ENCODE data around the gene CTIF. TPM values are rescaled to one million over a fixed set of nuclear protein-coding genes. Genes with fewer than 3 reads are reported as not detected.
A peak's percentile ranks its signal among the peaks of the same experiment; 100 is the strongest.

The CTIF gene
- total RNA-seq, 1 experiment from 2014 or later, result 23.8 TPM

DNA sequence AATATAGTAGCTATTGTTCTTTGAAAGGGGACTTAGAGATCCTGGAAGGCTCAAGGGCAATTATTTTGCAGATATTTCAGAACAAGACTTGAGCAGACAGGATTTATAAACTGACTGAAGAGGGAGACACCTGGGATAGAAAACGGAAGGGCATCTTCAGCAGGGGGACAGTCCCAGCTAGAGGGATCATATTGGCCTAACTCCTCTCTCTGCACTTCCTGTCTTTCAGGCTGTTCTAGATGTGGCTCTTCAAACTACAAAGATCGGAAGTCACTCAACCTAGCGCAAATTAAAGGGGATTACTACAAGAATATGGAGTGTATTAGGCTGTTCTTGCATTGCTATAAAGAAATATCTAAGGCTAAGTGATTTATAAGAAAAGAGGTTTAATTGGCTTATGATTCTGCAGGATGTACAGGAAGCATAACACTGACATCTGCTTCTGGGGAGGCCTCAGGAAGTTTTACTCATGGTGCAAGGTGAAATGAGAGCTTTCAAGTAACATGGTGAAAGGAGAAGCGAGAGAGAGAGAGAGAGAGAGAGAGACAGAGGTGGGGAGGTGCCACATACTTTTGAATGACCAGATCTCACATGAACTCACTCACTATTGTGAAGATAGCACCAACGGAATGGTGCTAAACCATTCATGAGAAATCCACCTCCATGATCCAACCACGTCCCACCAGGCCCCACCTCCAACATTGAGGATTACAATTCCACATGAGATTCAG, 5.3 kb upstream of the CTIF start:
- DNase-seq (ENCODE audit: low spot score), result no peak

DNA sequence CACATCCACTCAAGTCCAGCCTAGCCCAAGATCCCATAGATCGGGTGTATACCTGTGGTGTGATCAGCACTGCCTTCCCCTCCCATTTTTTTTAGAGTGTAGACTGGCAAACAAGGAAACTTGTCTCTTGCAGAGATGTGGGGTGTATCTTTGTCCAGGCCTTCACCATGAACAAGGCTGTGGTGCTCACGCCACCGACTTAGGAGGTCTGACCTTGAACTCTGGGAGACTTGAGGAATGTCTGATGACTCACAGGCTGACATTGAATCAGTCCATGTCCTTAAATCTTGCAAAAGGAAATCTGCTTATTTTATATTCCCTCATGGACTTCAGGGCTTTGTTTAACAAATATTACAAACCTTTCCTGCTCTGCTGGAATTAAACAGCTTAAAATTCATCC, 4.5 kb upstream of the CTIF start:
- peak; percentile 48 for DNase-seq (ENCODE audit: low spot score)

DNA sequence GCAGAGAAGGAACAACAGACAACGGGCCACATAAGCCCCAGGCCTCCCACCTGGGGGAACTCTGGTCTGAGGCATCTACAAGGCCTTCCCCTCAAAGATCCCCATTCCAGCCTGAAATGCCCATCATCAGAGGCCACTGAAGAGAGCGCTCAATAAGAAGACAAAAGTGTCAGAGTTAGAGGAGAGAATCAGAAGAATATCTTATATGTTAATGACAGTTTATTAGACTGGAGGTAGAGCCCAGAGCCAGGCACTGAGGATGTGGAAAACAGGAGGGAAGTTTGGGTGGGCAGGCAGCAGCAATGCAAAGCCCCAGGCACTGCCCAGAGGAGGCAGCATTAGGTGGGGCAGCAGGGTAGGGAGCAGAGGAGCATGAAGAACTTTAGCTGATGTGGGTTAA, 2.9 kb upstream of the CTIF start:
- no peak for DNase-seq (ENCODE audit: low spot score)

DNA sequence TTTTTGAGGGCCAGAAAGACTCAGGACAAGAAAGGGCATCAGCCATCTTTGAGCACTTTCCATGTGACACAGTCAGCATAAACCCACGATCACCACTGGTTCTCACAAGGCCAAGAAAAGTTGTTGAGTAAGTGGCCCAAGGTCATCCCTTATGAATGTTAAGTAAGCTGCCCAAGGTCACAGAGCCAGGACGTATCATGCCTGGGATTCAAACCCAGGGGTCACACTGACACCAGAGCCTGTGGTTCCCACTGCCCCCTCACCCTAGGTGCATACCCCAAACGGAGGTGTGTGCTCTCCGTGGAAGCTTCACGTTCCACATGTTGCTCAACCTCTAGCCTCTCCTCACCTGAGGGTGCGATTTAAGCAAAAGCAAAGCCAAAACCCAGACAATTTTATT, 2.3 kb upstream of the CTIF start:
- no peak for DNase-seq (ENCODE audit: low spot score)

DNA sequence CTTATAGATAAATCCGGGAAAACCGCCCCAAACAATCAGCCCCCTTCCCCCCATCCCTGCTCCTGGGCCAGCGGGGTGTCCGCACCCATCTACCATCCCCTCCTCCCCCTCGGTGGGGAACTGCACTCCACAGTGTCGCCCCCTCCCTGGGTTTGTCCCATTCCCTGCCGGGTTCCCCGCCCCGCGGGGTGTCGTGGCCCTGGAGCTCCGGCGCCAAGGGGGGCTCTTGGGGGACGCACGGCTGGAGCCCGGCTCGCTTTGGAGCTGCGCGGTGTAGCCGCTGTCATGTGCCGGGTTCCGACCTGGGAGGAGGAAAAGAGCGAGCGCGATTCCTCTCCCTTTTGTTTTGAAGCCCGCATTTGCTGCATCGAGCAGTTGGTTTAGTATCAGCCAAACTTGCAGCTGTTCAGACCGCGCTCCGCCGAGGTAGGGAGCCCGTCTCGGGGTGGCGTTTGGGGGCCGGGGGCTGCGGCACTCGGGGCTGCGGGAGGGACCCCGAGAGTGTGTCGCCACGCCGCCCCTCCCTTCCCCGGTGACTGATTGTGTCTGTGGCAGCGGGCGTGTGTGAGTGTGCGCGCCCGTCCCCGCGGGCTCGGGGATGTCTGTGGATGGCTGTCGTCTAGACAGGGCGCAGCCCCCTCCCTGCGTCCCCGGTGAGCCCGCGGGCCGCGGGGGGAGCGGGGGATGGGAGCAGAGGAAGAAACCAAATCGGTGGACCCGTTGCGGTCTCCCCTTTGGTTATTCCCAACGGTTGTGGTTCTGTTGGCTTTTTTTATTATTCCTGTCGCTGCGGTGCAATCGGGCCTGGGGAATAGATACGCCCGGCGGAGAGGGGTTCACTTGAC, 797 bp downstream of the CTIF start:
- DNase-seq (ENCODE audit: low spot score), result no peak

DNA sequence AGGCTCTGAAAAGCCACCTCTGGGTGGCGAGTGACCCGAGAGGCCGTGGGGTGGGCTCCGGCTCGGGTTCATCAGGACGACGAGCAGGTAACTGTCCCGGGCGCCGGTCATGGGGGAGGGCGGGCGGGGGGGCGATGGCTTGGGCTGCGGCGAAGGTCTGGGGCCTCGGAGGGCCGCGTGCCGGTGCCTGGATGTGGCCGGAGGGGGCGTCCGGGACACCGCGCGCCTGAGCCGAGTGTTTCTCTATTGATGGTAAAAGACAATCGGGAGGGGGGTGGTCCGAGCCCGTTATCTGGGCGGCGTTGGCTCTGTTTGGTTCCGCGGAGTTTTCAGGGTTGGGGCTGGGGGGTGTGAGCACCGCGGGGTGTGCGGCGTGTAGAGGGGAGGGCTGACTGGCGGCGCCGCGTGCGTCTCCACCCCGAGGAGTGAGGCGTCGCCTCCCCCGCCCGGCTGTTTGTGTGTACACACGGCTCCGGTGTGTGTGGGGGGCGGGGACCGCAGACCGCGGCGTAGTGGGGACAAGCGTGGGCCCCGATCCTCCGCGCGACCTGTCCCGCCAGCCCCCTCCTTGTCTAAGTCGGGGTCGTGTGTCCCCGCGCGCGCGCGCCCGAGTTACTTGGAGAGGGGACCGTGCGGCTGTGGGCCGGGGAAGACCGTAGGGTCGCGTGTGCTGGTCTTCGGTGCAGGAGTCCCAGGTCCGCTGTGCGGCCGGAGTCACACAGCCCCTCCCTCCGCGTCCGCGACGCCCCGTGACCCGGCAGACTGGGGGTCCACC, 1.6 kb downstream of the CTIF start:
- DNase-seq (ENCODE audit: low spot score), result peak; percentile 23

DNA sequence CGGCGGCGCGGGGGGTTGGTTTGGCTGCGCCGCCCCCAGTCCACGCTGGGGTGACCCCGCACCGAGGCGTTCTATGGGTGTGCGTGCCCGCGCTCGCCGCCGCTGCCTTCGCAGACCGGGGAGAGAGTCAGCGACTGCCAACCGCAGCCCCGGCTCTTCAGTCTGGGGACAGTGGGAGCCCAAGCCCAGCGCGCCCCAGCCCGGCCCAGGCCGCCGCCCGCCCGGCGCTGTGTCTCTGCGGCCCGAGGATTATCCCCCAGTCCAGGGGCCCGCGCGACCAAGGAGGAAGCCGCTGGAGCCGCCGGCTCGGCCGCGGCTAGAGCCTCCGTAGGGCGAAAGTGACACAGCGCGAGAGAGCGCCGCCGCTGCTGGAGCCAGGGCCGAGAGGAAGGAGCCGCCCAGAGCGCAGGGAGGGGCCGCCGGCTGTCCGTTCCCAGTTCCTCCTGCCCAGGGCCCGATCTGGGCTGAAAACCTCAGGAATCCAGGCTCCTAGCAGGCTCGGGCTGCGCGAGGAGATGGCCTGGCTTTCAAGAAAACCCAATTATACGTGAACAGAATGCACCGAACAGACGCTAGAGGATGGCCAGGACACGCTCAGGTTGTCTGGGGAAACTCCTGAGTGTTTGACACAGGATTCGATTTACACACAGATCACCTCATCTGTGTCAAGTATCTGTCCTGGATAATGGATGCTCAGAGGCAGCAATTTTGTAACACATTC, 2.4 kb downstream of the CTIF start:
- peak; percentile 10 for DNase-seq (ENCODE audit: low spot score)

DNA sequence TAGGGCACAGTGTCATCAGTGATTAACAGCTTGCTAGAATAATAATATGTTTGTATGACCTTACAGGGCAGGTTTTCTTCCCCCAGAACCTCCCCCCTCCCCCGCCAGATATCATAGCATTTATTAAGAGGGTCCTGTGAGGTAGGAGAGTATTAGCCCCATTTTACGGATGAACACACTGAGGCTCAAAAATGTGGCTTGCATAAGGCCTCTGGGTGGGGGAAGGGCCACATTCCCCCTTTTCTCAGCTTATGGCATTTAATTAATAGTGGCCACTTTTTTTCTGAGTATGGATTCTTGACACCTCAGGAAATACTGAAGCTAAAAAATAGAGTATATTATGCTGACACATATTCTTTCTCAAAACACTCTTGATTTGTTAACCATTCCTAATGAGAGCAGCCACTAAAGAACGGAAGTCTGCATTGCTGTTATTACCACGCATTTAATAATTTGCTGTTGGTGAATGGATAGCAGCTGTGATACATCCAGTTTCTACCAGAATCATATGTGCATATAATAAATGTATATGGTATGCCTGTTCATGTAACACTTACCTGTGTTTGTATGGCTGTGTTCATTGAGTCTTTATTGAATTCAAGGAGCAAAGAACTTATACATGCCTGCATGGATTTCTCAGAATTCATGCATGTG, 3.0 kb downstream of the CTIF start:
- DNase-seq (ENCODE audit: low spot score), result no peak

DNA sequence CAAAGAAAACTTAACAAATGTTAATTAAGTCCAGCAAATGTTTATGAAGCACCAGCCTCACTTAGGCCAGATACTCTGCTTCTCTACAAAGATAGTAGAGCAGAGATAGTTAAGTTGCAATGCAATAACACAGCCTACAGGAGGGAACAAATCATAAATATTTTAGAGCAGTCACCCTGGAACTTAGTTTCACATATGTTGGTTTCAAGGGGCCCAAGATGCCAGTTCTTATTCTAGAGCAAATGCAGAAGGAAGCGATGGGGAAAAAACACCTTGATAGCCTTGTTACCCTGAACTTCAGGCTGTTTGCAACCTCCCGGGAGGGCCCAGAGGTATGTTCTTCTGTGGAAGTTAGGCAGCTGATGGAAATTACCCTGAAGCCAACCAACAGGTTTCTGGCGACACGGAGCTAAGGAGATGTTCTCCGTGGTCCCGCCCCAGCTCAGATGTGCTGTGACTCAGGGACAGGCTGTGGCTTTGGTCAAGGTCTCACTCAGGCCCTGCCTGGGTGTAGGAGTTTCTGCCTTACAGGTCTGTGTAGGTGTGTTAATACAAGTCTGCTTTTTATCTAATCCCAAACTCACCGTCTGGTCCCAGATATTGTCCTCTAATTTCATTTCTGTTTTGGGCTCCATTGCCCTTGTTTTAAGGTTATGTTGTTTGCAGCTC, 3.8 kb downstream of the CTIF start:
- no peak for DNase-seq (ENCODE audit: low spot score)

DNA sequence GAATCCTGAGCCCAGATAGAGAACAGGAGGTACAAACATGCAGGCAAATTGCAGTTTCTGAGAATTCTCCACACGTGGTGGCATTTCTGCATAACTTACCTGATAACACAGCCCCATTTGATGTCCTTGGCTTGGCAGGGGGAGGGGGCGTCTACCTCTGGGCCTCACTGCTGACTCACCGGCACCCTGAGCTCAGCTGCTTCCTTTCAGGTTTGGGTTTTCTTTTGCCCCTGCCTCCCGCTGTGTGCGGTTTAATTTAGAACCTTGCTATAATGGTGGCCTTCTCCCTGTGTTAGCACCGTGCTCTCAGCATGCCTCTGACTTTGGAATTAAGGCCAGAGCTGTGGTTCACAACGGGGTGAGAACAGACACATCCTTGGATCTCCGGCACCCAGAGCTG, 4.4 kb downstream of the CTIF start:
- peak; percentile 33 for DNase-seq (ENCODE audit: low spot score)

DNA sequence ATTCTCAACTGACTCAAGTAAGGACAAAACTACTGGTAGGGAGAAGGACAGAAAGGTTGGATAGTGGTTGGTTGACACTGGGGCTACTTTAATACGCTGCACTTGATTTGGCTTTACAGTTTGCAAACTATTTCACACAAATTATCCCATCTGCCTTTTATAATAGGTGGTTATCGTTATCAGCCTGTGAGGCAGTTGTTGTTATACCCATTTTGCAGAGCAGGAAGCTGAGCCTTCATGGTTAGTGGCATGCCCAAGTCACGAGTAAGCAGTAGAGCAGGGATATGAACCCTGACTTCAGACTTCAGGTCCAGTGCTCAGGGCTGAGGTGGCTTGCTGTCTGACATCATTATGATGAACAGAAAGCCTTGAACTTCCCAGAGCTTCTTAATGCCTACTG, 5.3 kb downstream of the CTIF start:
- no peak for DNase-seq (ENCODE audit: low spot score)

DNA sequence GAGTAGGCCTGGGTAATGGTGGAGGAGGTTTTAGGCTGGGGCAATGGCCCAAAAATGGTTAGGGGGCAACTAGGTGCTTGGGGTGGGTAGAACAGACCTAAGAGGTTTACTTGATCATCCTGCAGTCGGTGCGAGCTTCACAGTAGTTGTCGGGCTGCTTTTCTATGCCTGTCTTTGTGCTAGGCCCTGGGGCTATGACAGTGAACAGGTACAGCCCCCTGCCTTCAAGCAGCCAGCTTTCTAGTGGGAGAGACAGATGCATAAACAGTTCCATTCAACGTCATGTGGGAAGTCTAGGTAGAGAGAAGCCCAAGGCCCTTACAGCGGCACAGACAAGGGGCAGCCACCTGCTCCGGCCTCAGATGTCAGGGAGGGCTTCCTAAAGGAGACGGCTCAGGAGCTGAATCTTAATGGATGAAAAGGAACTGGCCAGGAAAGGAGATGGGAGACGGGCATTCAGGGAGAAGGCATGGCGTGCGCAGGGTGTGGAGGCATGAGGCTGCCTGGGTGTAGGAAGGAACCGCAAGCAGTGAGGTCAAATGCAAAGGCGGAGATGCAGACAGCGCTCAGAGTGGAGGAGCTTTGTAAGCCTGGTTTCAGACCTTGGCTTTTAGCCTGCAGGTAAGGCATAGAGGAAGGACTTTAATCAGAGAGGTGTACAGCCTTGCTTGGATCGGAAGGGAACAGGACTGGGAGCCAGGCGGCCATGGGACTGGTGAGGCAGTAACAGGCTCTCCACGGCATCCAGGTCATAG, 6.0 kb downstream of the CTIF start:
- no peak for DNase-seq (ENCODE audit: low spot score)

DNA sequence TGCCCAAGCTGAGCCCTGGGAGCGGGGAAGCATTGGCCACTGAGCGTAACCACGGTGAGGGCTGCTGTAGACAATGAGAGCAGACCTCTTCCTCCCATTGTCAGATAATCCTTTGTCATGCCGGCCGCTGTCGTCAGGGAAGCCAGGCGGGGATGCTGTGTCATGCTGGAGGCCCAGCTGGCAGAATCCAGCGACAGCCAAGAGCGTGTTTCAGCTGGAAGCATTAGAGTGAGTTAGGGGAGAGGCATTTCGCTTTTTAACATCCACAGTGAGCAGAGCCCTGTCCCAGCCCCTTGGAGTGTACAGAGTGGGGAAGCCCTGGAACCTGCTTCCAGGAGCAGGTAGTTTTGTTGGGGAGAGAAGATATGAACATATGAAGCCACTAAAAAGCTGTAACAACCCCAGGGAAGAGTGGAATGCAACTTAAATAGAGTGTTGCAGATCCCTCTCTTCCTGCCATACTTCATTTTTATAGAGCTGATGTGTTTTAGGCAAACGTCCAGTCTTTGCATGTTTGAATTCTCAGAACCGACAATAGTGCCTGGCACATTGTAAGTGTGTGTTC, 7.0 kb downstream of the CTIF start:
- peak; percentile 50 for DNase-seq (ENCODE audit: low spot score)

DNA sequence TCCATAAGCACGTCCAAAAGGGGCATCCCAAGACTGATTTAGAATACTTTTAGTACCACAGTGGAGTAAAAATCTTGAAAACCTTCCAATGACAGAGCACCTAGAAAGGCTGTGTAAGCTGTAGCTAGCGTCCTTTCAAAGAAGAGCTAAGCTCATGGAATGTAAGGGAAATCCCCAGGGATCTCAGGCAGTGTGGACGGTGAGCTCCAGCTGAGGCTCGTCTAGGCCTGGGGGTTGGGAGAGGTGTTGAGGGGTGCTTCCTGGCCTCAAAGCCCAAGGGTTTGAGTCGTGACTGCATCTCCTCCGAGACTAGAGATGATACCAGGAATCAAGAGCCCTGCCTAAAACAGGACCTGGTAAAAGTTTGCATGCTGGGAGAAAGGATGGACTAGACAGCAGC, 7.6 kb downstream of the CTIF start:
- peak; percentile 58 for DNase-seq (ENCODE audit: low spot score)

DNA sequence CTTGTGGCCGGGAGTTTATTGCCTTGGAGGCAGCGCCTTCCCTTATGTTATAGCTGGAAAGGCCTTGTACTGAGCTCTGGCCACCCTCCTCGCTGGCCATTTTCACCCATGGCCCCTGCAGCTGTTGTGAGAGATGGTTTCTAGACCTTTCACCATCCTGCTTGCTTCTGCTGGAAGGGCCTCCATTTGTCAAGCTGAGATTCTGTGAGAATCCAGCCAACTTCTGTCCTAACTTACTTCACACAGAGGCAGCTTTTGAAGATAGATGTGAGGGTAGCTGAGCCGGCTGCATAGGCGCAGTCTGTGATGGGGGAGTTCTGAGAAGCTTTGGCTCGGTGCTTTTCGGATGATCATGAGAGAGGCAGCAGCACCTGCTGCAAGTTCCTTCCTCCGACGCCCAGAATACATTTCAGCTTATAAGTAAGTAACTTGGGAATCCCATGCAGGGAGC, 8.7 kb downstream of the CTIF start:
- no peak for DNase-seq (ENCODE audit: low spot score)

DNA sequence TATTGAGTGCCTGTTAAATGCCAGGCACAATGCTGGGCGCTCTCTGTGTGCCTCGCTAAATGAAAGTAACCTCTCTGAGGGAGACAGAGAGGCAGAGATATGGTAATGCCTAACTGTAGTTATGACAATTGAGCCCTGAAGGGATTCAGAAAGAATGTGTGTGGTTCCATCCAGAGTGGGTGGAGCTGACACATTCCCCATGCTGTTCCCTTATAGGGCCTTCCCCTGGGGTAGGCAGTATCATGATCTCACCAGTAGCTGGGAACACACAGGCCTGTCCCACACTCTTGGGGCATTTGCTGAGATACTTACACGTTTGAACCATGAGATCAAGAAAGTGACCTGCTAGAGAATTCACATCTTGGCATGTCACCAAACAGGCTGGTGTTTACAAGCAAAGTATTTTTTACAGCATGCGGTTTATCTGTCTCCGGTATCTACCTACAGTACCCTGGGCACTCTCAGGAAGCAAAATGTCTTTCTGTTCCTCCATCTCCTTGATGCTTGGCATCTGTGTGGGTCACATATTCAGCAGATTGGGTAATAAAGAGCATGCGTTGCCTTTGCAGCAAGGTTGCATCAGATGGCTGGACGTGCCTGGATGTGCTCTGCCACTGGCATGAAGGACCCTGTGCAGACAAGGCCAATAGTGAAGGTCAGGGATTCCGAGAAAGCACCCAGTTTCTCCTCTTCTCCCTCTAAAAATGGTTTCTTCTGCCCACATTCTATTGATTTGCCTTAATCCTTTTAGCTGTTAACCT, 9.4 kb downstream of the CTIF start:
- peak; percentile 76 for DNase-seq (ENCODE audit: low spot score)

DNA sequence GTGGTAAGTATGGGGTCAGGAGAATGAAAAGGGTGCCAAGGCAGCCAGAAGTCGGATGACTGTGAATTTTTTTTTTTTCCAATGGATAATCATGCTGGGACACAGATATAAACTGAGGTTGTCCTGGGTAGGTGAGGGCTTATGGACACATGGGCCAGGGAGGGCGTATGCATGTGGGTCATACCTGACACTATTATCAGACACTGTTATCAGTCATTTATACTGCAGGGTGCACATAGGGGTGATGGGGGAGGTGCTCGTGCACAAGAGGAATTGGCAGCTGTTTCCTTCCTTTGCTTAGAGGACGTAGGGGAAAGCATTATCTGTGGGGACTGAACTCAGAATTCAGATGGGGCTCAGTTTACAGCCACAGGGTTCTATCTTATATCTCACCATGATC, 10.1 kb downstream of the CTIF start:
- DNase-seq (ENCODE audit: low spot score), result no peak

DNA sequence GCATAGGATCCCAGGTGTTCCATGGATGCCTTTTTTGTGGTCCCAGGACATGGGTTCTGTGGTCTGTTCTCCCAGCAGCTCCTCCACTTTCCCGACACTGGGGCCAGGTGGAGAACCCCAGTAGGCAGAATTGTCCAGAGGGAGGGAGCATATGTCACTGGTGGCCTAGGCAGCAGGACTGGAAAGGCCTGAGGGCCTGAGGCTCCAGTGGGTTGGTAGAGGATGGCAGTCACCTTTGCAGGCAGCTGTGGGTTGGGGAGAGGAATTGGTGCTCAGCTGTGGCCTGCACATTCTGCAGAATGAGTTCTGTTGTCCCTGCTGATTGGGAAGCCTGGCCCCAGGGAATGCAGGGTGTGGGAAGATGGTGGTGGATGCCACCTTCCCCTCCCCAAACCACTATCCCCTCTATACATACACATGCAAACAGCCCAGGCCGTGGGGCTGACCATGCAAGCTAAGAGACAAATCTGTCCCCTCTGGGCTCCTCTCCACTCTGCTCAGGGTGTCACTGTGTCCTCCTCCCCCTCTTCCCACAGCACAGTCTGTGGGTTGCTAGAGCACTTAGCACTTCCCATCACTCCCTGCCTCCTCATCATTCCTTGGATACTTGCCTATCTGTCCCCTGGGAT, 11.4 kb downstream of the CTIF start:
- DNase-seq (ENCODE audit: low spot score), result no peak
